ENCODE results near the gene GRIN2A.

GRIN2A gene

GRCh38 chr16:9977333-9977897 lies 204.8 kb downstream of the GRIN2A start:
- in situ Hi-C loops (cut with MboI; ENCODE audit: low sequenced_read_pairs) = no loop called here

GRCh38 chr16:9976601-9977000 lies 205.6 kb downstream of the GRIN2A start:
- in situ Hi-C loops (cut with MboI; ENCODE audit: low sequenced_read_pairs) = no loop called here

GRCh38 chr16:9971907-9972306 lies 210.3 kb downstream of the GRIN2A start:
- in situ Hi-C loops (cut with MboI; ENCODE audit: low sequenced_read_pairs) = no loop called here

DNA sequence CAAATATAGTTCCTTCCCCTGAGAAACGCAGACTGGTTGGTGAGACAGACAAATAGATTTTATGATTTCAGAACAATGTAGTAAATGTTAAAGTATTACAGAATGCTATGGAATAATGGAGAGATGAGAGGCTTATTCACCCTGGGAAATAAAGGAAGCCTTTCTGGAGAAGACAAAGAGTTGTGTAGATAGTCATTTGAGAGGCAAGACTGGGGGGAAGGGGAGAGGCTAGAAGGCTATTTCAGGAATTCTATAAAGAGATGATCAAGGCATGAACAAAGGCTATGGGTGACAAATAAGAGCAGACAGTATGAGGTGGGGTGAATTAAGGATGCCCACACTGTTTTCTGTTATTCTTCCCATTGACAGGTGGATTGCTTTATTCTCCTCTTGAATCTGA lies 211.4 kb downstream of the GRIN2A start:
- in situ Hi-C loops (cut with MboI; ENCODE audit: low sequenced_read_pairs) = no loop called here

DNA sequence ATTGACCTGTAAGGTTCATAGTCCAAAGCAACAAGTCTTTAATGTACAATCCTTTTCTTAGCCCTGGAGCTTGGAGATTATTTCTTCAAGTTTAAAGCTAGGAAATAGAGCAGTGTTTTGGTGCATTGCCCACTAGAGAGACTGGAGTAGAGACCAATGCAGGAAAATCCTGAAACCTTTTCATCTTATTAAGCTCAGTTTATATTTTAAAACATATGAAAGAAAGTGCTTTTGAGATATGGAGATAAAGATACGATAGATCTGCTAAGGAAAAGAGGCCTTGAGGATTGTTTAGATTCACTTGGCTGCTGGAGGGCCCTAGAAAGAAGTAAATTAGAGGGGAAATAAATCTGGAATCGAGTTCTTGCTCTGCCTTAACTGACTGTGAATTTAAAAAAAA lies 212.0 kb downstream of the GRIN2A start:
- in situ Hi-C loops (cut with MboI; ENCODE audit: low sequenced_read_pairs) = no loop called here

DNA sequence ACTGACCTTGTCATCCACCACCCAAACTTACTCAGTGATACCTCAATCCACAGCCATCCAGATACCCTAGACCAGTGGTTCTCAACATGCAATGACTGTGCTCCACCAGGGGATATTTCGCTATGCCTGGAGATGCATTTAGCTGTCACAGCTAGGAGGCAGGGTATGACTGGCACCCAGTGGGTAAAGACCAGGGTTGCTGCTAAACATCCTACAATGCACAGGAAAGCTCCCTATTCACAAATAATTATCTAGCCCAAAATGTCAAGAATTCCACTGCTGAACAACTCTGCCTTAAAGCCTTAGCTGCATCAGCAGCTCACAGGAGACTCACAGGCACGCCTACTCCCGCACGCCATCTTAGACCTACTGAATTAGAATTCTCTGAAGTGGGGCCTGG lies 212.6 kb downstream of the GRIN2A start:
- in situ Hi-C loops (cut with MboI; ENCODE audit: low sequenced_read_pairs) = no loop called here

- in situ Hi-C loops (cut with MboI; ENCODE audit: low sequenced_read_pairs) = no loop called here
These were observed 215.6 kb downstream of the GRIN2A start for GRCh38 chr16:9966569-9967157.

- in situ Hi-C loops (cut with MboI; ENCODE audit: low sequenced_read_pairs) = no loop called here
These were observed 217.1 kb downstream of the GRIN2A start for GRCh38 chr16:9965079-9965478.

DNA sequence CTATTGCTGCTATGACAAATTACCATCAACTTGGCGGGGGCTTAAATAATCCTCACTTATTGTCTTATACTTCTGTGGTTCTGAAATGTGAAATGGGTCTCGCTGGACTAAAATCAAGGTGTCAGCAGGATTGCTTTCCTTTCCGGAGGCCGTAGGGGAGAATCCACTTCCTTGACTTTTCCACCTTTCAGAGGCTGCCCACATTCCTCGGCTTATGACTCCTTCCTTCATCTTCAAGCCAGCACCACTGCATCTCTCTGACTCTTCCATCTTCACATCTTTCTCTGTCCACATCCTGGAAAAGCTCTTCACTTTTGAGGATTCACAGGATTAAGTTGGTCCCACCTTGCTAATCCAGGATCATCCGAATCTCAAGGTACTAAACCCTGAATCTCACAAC lies 217.8 kb downstream of the GRIN2A start:
- in situ Hi-C loops (cut with MboI; ENCODE audit: low sequenced_read_pairs) = no loop called here

DNA sequence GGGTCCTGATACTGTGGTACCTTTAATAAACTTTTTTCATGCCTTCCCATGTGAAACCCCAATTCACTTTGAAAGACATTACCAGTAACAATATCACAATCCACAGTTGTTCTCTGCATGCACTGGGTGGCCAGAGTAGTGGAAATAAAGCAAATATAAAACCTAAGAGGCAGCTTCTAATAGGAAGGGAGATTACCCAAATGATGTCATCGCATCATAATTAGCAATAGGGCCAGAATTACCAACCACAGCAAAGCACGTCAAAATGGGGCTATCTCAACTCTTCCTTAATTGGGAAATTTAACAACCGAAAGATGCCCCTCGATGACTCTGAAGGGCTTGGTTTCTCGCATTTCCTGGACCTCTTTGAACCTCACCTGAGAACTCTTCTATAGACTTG lies 224.8 kb downstream of the GRIN2A start:
- in situ Hi-C loops (cut with MboI; ENCODE audit: low sequenced_read_pairs) = no loop called here

DNA sequence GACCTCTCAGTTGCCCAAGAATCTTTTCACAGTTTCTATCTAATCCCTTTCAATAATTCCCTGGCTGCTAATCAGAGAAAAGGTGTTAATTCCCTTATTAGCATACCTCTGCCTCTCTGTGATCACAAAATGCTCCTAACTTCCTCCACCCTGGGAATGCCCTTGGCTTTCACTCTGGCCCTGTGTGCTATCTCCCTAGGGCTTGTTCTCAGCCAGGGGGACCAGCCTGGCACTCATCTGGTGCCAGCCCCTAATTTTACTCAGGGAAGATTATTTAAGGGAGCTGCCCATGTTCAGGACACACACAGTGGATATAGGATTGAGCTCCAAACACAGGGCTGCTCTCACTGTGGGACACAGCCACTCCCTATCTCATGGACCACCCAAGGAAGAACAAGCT lies 225.2 kb downstream of the GRIN2A start:
- in situ Hi-C loops (cut with MboI; ENCODE audit: low sequenced_read_pairs) = no loop called here

DNA sequence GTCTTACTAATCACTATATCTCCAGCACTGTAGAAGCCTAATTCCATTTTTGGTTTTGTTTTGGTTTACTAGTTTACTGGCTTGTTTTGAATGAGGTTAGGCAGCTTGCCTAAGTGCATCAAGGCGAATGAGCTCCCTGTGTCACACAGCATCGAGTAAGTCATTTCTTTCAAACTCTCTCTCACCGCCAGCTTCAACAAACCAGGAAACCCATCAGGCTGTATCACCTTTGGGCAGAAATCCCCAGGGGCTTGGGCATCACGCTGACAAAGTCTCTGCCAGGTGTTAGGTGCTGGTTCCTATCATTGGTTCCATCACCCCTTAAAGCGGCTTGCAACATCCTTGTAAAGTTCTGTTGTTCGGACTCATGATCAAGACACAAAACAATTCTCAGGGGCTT lies 226.6 kb downstream of the GRIN2A start:
- in situ Hi-C loops (cut with MboI; ENCODE audit: low sequenced_read_pairs) = no loop called here

- in situ Hi-C loops (cut with MboI; ENCODE audit: low sequenced_read_pairs) = no loop called here
These were observed 228.2 kb downstream of the GRIN2A start for GRCh38 chr16:9953908-9954570.

GRCh38 chr16:9950658-9951057 lies 231.6 kb downstream of the GRIN2A start:
- in situ Hi-C loops (cut with MboI; ENCODE audit: low sequenced_read_pairs) = no loop called here

DNA sequence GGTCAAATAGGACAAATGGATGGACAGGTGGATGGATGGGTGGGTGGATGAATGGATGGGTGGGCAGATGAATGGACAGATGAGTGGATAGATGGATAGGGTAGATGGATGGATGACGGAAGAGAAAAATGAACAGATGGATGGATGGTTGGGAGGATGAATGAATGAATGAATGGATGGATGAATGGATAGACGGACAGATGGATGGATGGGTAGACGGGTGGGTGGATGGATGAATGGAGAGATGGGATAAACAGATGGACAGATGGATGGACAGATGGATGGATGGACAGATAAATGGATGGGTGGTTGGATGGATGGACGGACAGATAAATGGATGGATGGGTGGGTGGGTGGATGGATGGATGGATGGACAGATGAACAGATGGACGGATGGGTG lies 232.8 kb downstream of the GRIN2A start:
- in situ Hi-C loops (cut with MboI; ENCODE audit: low sequenced_read_pairs) = no loop called here

DNA sequence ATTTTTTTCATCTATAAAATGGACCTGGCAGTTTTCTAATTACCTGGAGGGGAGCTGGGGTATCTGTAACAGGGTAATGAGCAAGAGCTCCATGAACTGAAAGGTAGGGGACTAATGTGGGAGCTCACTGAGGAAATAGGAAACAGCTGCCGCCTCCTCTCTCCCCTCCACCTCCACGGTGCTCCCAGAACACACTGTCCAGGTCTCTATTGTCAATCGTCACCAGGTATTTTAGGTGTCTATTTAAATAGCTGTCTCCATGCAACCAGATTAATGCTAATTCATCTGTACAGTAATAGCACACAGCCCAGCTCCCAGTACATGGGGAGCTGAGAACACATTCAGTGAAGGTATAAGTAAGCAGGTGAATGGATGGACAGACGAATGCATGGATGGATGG lies 233.3 kb downstream of the GRIN2A start:
- in situ Hi-C loops (cut with MboI; ENCODE audit: low sequenced_read_pairs) = no loop called here

DNA sequence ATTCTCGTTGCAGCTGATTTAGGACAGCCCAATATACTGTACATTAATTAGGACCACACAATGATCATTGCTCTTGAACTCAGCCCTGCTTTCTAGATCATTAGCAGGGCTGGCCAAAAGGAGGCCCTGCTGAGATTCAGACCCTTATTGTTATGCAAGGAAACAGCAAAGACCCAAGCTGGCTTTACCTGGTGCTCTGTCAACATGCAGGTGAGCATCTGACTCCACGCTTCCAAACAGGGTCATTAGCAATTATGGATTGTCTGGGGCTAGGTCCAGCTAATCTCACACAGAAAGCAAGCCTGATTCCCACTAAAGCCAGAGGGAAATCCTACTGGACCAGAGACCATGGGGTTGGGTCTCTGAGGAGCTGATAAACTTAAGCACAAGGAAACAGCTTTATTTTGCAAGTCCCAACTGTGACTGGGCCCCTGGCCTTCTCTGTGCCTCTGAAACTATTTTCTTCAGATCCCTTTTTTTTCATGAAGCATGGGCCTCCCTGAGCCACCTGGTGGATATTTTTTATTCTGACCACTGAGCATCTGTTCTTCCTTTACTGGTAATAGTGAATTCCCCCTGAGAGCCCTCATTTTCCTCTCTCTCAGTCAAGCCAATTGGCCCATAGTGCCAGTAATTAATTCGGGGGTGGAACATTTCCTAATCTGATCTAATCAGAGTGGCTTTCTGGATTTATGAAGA lies 236.1 kb downstream of the GRIN2A start:
- in situ Hi-C loops (cut with MboI; ENCODE audit: low sequenced_read_pairs) = no loop called here

- in situ Hi-C loops (cut with MboI; ENCODE audit: low sequenced_read_pairs) = no loop called here
These were observed 239.1 kb downstream of the GRIN2A start for GRCh38 chr16:9943121-9943520.

- in situ Hi-C loops (cut with MboI; ENCODE audit: low sequenced_read_pairs) = no loop called here
These were observed 241.0 kb downstream of the GRIN2A start for GRCh38 chr16:9941245-9941644.

DNA sequence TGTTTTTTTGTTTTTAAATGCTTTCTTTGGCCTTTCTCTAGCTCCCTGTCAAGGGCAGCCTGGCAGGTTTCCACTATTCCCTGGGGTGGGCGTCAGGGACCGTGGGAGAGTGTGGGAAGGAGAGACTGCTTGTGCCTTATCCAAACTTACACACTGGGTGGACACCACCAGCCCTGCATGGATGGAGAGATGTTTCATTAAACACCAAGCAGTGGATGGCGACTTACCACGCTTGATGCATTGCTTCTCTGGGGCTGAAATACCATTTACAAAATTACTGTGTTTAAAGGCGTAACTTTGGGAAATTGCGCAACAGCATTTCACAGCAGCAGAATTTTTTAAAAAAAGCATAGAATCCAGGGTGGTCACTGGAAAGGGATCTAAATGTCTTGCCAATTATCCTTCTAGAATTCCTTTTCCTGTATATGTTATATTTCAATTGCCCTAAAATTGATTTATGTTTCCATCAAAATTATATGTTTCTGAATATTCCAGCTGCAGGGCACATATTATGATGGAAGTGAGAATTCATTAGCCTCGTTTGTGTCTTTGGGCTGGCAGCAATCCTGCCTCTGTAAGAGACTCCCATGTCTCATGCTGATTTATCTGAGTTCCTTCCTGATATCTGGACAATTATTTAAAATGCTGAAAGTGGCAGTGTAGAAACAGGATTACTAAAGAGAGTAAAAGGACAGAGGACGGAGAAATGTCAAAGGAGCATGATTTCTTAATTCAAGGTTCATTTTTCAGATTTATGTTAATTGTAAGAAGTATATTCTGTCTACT lies 247.3 kb downstream of the GRIN2A start:
- in situ Hi-C loops (cut with MboI; ENCODE audit: low sequenced_read_pairs) = no loop called here

DNA sequence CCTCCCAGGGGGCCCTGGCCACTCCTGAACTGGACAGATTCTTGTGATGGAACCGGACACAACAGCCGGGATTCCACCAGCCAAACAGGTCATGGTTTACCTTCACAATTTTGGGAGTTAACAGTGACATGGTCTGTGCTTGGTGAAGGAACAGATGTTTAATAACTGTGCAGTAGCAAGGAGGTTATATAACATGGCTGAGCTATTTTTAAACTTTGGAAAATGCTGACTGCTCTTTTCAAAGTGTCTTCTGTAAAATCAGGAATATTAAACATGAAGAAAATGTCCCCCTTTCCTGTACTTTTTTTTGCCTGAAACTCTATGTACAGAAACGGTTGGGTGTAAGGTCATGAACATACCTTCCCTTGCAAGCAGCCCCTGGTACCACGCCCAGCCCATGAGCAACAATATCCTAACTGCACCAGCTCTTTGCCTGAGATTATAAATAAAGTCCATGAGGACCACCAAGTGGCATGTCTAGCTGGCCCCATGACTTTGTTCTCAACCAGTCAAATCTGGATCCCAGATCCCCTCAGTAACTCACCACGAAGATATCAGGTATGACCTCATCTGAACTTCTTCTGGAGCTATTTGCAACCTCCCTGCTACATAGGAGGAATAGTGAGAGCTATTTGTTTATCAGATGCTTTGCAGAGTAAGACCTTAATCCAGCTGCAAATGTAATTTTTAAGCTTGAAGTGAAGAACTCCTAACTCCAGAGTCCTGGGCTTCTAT lies 249.1 kb downstream of the GRIN2A start:
- in situ Hi-C loops (cut with MboI; ENCODE audit: low sequenced_read_pairs) = no loop called here

Measured in HL-60/S4 treated with phorbol 12-myristate 13-acetate at 8.2 ng/mL for 4 days and 3 days (cell line).